HG02763 (cell line): Measurements from ENCODE around the gene LAMB2.

Experiments
- ATAC-seq: cut with Tn5 transposase; IDR thresholded peaks from one replicate; pipeline ENCODE4 v1.9.1; 2021; ENCODE audit warnings: mild to moderate bottlenecking, moderate library complexity; ENCODE audit not compliant: unreplicated experiment

Gene LAMB2

DNA sequence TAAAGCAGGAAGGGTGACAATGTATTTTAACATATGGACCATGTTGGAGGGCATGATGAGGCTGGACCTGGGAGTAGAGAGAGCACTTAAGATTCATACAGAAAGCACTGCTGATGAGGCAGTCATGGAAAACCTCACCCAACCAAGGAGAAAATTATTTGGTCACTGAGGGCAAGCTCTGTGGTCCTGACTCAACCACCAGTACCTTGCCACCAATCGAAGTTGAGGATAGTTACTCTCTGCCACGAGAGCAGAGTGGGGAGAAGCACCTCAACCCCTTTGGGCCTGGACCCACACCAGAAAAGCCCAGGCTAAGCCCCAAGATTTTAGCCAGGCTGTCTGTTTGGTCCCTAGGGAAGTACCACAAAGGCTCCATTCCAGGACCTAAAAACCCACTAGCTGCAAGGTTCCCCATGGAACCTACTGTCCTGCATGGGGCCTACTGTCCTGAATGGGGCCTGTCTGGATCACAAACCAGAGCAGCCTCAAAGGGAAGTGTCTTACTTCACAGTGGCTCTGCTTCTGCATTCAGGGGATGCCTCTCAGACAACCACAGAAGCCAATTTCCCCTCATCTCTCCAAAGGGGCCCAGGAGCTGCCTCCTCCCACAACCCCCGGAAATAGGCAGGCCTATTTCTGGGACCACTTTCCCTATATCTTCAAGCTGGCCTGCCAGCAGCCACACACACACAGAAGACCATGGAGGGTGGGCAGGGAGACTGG is 29.1 kb upstream of the LAMB2 start:
- no peak for ATAC-seq

DNA sequence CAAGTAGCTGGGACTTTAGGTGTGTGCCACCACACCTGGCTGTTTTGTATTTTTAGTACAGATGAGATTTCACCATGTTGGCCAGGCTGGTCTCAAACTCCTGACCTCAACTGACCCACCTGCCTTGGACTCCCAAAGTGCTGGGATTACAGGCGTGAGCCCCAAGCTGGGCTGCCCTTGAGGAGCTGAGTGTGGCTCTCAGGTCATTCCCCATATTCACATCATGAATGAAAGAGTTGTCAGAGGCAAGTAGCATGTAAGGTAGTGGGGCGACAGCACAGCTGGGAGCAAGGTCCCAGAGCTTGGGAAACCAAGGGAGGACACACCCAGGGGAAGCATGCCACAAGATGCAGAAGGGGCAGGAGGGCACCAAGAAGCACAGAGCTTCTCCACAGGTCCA is 28.3 kb upstream of the LAMB2 start:
- no peak for ATAC-seq

DNA sequence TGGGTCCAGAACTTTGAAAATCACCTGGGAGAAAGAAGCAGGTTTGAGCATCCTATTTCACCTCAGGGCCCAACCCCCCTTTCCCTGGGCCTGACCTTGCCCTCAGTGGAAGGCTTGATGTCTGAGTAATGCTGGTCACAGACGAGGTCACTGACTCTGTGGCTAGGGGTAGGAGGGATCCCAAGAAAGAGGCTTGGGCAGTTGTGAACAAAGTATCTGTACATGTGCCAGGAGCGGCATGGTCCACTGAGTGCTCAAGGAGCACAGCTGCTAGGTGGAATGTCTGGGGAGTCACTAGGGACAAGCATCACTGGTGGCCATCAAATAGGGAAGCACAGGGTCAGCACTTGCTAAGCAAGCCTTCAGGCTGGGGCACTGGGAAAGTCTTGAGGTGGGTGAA is 25.9 kb upstream of the LAMB2 start:
- no peak for ATAC-seq

DNA sequence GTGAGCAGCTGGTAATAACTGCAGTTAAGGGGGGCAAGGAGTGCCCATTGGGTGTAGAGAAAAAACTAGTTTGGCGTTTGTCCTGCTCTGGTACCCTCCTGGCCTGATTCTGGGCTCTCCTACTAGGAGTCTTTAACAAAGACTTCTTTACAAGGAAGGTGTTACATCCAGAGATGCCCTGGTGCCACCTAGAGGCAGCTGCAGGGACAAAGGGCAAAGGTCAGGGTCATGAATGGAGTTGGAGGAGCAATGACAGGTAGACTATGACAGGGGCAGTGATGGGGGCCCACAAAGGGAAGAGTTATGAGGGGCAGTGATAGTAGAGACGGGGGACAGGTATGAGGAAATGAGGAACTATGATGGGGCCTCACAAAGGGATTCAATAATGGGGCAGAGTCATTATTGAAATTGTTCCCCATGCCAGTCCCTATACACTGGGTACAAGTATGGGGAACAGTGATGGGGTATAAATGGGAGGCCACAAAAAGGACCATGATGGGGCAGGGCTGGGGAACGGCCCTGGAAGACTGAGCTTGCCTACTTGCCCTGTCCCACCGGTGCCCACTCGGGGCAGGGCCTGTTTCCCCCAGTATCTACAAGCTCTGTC is 25.4 kb upstream of the LAMB2 start:
- ATAC-seq: no peak

DNA sequence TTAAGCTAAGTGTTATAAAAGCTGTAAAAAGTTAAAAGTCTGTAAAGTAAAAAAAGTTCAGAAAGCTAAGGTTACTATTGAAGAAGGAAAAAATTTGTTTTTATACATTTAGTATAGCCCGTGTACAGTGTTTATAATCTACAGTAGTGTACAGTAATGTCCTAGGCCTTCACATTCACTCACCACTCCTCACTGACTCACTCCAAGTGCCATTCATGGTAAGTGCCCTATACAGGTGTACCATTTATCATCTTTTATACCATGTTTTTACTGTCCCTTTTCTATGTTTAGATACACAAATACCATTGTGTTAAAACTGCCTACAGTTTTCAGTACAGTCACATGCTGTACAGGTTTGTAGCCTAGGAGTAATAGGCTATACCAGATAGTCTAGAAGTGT is 24.4 kb upstream of the LAMB2 start:
- ATAC-seq: no peak

DNA sequence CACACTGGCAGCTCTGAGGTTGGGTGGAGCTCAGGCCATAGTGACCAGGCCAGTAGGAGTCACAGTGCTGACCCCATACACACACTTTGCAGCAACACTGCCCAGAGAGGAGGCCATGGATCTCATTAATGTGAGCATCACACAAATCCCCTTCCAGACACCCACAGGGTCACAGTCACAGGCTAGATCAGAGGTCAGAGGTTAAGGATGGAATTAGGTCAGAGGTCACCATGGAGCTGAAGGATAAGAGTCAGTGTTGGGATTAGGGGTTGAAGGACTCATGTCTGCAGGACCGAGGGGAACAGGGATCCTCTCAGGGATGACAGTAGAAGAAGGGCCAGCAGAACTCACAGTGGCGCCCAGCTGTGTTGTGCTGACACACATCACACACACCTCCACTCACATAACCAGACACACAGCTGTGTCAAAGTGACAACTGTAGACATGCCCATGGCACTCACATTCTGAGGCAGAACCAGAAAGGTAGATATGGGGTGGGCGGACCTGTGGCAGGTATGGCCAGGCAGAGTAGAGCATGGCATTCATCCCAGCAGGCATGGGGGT is 20.6 kb upstream of the LAMB2 start:
- ATAC-seq: no peak

DNA sequence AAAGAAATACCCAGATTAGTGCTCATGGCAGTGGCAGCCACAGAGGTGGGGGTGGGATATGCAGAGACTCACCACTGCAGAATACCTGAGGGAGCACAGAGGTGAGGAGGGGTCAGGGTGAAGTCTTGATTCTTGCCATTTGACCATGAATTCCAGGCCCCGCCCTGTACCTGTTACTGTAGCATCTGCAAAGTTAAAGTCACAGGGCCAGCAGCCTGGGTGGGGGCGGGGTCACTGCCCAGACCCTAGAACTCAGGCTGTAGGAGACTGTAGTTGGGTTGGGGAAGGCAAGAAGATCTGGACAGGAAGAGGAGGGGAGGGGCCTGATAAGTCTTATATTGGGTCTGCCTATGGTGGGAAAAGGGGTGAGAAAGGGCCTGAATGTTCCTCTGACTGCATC is 18.8 kb upstream of the LAMB2 start:
- no peak for ATAC-seq

DNA sequence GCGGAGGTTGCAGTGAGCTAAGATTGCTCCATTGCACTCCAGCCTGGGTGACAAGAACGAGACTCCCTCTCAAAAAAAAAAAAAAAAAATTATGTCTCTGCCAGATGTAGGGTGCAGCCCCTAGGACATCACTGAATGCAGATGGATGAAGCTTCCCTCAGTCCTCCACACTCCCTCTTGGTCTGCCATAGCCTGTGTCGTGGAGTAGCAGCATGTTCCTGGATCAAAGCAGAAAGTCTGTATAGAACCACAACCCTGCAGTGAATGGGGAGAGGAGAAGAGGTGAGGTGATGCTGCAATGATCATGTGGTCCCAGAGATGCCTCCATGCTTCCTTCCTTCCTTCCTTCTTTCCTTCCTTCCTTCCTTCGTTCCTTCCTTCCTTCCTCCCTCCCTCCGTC is 15.3 kb upstream of the LAMB2 start:
- ATAC-seq: no peak

DNA sequence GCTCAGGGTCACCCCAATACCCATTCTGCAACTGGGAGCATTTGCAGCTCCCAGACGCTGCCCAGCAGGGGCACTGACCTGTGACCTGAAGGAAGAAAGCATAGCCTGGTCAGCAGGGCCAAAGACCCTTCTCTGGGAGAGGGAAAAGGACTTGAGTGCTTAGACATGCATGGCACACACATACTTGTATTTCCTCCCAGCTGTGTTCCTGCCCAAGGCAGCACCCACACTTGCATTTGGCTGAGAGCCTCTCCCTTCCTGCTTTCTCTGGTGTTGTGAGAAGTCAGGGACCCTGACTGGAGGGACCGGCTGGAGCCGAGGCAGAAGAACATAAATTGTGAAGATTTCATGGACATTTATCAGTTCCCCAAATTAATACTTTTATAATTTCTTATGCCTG is 7.2 kb upstream of the LAMB2 start:
- no peak for ATAC-seq

DNA sequence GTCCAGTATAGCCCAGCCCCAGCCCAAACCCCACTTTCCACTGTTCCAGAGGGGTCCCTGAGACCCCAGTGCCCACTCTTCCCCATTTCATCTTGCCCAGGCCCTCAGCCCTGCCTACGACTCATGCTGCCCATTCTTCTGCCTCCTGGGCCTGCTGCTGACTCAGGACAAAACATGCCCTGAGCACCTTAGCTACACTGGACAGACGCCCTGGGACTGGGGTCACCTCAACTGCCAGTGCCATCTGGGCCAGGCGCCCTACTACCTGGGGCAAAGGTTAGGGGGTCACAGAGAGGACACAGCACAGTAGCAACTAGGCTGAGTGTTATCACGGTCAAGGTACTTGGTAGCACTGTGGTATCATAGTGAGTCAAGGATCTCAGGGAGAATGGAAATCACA is 2.6 kb upstream of the LAMB2 start:
- no peak for ATAC-seq

DNA sequence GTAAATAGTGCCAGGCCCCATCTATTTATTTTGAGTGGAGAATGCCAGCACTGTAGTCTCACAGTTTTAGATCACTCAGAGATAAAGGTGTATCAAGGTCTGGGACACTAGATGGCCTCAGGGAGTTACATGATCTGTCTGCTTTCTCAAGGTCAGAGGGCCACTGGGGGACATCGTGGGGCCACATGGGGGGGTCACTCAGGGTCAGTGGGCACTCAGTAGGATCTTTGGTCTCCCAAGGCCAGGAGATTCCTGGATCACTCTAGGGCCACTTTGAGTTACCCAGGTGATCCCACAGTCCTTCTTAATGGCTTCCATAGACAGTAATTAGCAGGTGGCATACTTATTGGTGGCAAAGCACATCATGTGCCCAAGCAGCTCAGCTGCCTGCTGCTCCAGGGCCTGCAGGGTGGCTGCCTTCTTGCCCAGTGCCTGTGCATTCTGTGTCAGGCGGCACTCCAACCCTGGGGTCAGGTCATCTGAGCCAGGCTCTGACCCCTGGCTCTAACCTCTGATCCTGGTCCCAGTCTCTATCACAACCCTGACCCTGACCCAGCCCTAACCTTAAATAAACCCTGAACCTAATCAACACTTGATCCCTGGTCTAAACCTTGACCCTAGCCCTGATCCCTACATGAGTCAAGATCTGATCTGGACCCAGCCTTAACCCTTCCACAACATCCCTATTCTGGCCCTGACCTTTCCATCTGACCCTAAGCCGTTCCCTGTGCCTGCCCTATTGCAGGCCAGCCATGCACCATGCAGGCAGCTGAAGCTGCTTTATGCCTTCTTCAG is 1.8 kb upstream of the LAMB2 start:
- no peak for ATAC-seq

DNA sequence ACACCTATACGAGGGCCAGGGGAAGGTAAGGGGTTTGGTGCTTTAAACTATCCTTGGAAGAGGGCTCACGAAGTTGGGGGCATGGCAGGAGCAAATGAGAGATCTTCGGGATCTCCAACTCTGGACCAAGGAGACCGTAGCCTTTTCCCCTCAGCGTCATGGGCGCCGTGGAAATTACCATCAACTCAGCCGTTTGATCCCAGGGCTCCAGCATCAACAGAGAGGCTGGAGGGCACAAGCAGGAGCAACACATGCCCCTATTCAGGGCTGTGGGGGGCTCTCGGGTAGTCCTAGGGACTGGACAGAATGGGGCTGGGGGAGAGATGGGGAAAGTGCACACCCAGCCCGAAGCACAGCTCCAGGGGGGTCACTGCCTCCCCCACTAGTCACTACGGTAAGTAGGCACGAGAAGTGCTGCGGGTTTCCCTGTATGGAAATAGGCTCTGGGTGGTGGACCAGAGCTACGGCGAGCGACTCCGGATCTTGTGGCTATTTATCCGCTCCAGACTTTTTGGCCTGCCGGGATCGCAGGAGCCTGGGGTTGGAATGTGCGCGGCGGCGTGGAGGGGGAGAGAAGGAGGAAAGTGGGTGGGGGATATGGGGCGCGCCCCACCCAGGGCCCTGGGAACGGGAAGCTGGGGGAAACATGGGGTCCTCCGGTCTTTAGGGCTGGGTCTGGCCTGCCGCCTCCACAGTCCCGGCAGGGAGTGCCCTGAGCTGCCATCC is 539 bp upstream of the LAMB2 start:
- ATAC-seq: no peak

DNA sequence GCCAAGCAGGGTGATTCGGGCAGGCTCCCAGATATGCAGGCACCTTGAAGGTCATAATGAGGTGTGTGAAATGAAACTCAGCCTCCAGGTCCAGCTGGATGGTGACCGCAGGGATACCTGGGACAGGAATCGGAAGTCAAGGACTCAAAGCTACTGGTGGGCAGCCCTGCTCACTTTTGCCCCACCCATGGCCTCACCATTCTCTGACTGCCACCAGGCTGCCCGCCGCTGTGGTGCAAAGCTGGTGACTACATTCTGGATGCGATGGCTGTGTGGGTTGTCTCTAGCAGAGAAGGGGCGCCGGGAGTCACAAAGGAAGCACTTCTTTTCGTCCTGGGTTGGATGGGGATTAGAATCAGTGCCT is 795 bp downstream of the LAMB2 start:
- ATAC-seq: no peak

DNA sequence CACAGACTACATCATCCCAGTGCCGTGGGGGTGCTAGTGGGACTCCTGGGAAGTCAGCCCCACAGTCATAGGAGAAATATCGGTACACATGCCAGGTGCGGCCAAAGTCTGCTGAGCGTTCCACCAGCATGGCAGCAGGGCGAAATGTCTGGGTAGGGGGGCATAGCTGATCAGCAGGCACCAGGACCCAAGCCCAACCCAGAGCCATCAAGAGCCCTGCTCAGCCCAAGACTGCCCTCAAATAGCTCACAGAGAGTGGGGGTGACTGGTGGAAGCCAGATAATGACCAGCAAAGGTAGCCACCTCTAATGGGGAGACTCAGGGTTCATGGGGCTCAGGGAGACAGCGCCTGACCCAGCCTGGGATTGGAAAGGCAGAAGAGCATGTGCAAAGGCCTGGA is 1.3 kb downstream of the LAMB2 start:
- ATAC-seq: no peak

DNA sequence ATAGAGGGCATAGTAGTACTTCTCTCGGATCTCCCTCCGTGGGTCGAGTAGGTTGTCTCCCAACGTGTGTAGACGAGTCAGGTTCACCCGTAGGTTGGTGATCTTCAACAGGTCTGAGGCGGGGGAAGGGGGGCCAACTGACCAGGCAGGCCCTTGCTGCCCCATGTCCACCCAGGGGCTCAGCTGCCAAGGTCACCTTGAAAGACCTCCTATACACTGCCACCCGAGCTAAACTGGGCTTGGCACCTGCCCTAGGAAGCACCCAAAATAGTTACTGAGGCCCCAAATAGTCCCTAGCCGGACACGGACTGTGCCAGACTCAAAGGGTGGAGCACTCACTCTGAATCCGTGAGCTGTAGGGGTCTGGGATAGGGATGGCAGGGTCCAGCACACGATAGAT is 1.8 kb downstream of the LAMB2 start:
- ATAC-seq: no peak

DNA sequence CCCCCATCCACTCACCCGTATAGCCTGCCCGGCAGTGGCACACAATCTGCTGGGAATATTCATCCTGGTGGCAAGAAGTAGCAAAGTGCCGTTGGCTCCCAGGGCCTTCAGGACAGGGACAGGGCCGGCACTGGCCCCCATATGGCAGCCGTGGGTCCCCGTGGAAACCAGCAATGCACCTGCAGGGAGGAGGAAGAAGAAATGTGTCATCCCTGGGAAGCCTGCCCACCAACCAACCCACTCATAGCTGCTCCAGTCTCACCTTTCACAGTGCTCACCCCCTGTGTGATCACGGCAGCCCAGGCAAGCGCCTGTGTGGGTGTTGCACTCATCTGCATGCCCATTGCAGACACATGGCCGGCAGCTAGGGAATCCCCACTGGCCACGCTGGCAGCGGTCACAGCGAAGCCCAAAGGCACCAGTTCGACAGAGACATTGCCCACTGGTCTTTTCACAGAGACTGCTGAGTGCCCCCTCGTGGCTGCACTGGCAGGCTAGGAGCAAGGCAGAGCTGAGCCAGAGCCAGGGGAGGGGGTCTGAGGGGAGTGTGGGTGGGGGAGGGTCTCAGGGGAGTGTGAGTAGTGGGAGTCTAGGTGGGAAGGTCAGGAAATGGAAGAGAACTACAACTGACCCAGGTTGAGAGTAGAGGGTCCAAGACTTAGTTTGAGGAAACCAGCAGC is 7.7 kb downstream of the LAMB2 start:
- no peak for ATAC-seq

DNA sequence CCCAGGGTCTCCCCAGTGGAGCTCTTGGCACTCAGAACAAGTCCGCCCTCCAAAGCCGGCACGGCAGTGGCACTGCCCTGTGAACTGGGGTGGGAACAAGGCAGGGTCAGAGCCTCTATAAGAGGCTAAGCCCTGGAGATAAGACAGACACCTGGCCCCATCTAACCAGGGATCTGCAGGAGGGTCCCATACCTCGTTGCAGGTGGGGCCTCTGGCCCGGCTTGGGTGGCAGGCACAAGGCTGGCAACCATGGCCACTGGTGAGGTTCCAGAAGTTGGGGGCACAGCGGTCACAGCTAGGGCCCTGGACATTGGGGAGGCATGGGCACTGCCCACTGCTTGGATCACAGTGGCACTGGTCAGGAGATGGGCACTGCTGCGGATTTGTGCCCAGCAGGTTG is 8.6 kb downstream of the LAMB2 start:
- ATAC-seq: no peak

DNA sequence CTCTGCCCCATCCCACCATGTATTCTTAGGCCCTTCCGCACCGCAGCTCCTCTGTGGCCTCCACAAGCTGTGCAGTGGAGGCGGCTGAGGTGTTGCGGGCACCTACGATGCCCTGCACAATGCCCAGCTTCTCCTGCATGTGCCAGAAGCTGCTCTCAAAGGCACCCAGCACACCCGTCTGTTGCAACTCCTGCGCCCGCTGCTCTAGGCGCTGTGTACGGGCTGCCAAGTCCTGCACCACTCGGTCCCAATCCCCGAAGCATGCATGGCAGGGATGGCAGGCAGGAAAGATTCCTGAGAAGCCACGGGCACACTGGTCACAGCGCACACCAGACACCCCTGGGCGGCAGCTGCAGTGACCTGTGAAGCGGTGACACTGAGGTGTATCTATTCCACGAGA is 9.2 kb downstream of the LAMB2 start:
- ATAC-seq: no peak

DNA sequence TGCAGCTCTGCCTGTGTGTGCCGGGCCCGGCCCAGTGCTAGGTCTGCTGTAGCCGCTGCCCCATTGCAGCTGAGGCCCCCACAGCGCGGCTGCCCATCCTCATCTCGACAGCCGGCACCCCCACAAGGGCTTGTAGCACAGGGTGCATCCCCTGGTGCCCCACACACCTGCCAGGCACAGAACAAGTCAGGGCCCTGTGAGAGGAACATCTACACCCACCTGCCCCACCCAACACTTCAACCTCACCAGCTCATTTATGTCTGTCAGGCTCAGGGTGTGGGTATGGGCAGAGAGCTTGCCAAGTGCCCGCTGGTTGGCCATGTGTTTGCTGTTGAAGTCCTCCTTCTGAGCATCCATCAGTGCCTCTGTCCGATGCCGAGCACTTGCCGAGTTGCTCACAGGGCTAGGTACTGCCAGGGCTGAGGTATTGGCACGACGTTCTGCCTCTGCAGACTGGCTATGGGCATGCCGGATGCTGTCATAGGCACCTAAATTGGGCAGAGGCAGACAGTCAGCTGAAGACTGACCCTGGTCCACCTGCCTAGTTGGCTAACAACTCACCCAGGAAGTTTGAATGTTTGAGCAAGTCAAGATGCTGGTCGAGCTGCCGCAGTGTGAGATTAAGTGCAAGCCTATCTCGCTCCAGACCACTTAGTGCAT is 9.8 kb downstream of the LAMB2 start:
- no peak for ATAC-seq

DNA sequence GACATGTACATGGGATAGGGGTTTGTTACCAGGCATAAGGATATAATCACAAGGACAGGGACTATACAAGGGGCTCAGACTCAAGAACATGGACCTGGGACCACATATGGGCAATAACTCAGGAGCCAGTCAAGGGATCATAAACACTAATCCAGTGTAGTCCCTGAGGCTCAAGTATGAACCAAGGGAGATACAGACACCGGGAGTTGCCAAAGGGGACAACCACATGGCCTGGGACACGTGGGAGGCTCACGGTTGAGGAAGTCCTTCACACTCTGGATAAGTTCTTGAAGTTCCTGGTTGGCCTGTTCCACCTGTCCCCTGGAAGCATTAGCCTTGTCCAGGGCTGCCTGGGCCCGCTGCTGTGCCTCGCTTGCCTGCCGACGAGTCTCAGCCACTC is 10.4 kb downstream of the LAMB2 start:
- ATAC-seq: no peak
